Measurements from ENCODE around the gene HNRNPA2B1.

The HNRNPA2B1 gene

GRCh38 chr7:26141077-26141476 lies 59.5 kb downstream of the HNRNPA2B1 start:
- no peak for DNase-seq

- DNase-seq: no peak
Measured at GRCh38 chr7:26140380-26140779, 60.2 kb downstream of the HNRNPA2B1 start.
